Mucosa of gallbladder (tissue), 1 donor: ENCODE measurements around the gene SERPINA3. TPM values are rescaled to one million over a fixed set of nuclear protein-coding genes. Genes with fewer than 3 reads are reported as not detected.
"Not testable (repeated sequence)": the region's sequence is repeated elsewhere in the genome, so short reads cannot be mapped to it uniquely, and the experiment has no call there.

Source experiments
- DNase-seq: peaks from one replicate; pipeline ENCODE4 v3.0.0-alpha.2; 2020; ENCODE audit warnings: low spot score
- total RNA-seq: library from RNA; stranded (reverse); gene quantifications from one replicate; pipeline ENCODE4 v1.2.1, GENCODE V29; 2021
- donor health status: DM: no; HTN: no; CAD: no.

SERPINA3 gene
- total RNA-seq, 1 donor from 2014 or later: 101 TPM

DNA sequence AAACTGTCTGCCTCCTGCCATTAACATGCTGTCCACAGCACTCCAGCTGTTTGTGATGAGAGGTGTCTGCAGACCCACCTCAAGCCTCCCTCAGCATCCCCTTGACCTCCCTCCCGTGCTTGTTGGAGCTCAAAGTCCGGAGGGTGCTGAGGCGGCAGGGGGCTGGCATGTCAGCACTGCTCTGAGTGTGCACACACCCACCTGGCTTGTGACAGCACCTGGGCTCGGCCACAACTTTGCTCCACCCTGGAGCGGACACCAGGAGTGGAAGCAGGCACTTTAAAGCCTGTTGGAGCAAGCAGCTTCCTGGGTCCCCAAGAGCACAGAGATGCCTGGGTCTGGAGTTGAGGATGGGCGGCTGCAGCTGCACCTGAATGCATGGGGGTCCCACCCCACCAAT lies 20.9 kb downstream of the SERPINA3 start:
- peak; percentile 36 for DNase-seq

DNA sequence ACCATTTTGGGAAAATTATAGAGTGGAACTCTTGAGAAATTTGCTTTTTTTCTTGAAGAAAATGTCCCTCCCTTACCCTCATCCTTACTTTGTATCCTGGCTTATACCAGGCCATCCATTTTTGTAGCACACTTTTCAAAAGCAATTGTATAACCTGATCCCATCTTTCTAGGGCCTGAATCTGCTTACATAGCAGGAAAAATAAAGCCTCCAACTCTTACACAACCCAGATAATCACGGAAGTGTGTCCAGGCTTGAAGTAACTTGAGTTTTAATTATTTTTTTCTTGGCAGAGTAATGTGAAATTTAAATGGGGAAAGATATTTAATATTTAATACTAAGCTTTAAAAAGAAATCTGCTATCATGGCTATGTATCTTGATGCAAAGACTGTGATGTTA lies 23.0 kb downstream of the SERPINA3 start:
- no peak for DNase-seq

DNA sequence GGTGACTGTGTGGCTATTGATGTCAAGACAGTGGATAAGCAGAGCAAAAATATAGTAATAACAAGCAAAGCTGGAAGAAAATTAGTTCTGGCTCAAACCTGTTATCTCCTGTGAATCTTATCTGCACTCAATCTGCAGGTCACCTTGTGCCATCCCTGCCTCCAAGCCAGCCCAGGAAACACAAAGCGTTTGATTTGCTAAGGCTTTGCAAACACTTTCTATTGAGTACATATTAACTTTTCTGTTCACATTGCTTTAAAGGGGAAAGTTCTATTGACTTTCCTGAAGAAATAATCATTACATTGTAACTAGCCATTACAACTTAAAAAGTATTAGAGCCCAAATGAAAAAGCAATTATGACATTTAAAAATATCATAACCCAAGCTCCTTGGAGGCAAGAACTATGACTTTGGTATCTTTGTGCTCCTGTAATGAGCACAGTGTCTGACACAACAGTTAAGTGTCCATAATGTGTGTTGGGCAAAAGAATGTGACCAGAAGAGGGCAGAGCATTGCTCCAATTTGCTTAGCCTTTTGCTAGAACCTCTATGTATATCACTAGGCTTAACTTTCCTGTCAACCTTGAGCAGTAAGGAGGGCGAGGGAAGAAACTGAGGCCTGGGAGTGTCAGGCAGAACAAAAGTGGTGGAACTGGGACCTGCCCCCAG lies 24.7 kb downstream of the SERPINA3 start:
- DNase-seq: peak; percentile 51

DNA sequence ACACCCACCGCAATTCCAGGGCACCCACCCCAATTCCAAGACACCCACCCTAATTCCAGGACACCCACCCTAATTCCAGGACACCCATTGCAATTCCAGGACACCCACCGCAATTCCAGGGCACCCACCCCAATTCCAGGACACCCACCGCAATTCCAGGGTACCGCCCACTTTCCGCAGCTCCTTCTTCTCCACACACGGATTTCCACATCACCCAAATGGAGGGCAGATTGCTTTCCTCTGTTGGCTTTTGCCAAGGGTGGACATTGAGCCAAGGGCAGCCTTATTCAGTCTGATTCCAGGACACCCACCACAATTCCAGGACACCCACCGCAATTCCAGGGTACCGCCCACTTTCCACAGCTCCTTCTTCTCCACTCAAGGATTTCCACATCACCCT lies 25.6 kb downstream of the SERPINA3 start:
- not testable (repeated sequence) for DNase-seq

DNA sequence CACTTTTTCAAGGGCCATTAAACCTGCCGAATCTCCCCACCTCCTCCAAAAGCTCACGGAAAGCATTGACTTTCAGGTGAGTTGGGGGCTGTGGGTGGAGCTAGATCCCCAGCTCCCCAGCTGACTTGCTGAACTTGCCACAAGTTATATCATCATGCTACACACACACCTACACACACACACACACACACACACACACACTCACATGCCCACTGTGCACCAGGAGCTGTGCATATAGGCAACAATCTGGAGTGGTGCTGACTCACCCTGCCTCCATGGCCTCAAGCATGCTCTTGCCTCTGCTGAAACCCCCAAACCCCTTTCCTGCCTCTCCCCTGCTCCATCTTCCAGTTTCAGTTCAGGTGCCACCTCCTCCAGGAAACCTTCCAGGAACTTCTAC lies 26.1 kb downstream of the SERPINA3 start:
- DNase-seq: no peak

DNA sequence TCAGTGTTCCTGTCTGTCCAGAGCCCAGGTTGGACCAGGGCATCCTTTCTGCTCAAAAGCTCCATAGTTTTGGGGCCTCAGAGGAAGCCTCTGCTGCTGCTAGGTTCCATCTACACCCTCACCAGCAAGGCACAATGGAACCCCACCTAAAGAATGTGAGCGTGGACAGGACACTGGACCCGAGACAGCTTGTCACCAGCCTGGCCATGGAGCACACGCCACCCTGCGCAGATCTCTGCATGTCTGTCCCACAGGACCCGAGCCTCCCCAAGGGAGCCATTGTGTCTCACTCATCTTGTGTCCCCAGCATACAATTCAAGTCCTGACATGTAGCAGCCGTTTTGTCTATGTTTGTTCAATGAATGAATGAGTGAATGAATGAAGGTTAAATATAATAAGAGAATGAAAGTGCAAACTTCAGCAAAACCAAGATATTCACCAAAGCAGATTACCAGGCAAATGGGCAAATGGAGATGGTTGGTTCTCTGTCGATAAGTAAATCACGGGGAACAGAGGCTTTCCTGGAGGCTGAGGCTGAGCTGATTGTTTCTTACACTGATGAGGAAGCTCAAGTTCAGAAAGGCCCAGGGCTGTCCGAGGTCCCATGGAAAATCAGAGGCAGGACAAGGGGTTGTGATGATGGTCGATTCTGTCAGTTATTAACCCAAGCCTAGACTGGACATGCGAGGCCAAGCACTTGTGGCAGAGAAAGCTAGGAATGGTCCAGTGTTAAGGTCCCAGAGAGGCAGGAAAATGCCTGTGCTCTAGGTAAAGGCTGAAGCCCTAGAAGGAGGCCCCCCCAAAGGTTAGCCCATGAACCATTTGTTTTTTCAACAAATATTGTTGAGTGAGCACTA lies 27.0 kb downstream of the SERPINA3 start:
- no peak for DNase-seq

DNA sequence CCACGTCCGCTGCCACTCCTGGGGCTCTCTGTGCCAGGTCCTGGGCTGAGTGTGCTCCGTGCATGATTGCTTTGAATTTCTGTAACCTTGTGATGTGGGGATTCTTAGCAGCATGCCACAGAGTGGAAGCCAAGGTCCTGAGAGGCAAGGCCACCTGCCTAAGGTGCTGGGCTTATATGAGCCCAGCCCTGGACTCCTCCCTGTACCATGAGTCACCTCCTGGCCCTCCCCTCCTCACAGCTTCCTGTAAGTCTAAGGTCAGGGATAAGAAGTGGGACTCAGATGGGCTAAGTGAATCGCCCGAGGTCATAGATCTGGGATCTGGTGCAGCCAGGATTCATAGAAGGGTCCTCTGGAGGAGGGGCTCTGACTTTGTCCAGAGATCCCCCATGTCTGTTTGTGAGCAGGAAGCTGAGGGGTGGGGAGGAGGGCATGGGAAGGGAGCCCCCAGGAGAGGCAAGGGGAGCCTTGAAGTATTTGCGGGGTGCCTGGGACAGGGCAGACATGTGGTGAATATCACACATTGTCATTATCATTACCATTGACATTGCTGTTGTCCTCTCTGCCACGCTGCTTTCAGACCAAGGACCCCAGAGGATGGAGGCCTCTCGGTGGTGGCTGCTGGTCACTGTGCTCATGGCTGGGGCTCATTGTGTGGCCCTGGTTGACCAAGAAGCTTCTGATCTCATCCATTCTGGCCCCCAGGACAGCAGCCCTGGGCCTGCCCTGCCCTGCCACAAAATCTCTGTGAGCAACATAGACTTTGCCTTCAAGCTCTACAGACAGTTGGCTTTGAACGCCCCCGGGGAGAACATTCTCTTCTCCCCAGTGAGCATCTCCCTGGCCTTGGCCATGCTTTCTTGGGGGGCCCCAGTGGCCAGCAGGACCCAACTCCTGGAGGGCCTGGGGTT lies 28.8 kb downstream of the SERPINA3 start:
- no peak for DNase-seq

DNA sequence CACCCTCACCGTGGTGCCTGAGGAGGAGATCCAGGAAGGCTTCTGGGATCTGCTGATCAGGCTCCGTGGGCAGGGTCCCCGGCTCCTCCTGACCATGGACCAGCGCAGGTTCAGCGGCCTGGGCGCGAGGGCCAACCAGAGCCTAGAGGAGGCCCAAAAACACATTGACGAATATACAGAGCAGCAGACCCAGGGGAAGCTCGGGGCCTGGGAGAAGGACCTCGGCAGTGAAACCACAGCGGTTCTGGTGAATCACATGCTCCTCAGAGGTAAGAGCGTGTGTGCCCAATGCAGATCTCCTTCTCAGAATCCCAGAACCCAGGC lies 29.4 kb downstream of the SERPINA3 start:
- DNase-seq: no peak

DNA sequence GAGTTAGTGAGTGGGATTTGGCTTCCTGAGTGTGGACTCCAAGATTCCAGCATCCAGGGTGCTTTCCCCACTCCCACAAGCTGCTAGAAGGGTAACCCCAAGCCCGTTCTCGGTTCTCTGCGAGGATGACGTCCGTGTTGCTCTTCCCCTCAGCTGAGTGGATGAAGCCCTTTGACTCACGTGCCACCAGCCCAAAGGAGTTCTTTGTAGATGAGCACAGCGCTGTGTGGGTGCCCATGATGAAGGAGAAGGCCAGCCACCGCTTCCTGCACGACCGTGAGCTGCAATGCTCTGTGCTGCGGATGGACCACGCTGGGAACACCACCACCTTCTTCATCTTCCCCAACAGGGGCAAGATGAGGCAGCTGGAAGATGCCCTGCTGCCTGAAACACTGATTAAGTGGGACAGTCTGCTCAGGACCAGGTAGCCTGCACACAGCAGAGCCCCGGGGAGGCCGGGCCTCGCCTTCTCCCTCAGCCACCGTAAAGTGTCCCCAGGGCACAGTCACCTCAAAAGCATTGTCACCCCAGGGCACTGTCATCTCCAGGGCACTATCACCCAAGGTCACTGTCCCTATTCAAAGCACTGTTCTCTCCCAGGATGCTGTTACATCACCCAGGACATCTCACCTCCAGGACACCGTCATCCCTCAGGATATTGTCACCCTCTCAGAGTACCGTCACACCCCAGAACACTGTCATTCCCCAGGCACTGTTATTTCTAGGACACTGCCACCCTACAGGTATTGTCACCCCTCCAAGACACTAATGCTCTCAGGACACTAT lies 31.3 kb downstream of the SERPINA3 start:
- DNase-seq: no peak

DNA sequence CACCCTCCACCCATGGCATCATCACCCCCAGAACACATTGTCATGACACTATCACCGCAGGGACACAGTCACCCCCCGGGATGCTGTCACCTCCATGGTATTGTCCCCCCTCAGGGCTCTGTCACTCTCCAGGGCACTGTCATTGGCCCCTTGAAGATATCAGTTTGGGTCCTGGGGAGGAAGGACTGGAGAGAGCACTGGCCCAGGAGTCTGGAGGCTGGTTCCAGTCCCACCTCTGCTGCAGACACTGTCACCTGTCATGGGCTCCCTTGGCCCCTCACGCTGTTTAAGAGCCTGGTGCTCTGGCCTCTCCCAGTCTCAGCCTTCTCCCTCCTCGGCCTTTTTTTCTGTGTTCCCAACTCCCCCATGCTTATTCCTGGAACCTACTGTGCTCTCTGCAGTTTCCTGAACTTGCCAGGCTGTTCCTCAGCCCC lies 31.9 kb downstream of the SERPINA3 start:
- no peak for DNase-seq

DNA sequence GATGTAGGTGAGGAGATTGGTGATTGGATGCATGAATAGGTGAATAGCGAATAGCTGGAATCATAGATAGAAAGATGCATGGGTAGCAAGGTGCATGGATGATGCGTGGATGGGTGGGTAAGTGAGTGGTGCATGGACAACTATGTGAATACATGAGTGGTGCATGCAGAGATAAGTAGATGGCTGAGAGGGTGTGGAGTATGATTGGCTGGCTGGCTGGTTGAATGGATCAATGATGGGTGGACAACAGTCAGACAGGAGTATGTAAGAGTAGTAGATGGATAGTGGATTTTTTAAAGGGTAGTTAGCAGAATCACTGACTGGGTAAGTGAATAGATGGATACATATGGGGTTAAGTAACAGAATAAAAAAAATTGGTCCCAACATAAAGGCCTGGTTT lies 33.9 kb downstream of the SERPINA3 start:
- DNase-seq: no peak

DNA sequence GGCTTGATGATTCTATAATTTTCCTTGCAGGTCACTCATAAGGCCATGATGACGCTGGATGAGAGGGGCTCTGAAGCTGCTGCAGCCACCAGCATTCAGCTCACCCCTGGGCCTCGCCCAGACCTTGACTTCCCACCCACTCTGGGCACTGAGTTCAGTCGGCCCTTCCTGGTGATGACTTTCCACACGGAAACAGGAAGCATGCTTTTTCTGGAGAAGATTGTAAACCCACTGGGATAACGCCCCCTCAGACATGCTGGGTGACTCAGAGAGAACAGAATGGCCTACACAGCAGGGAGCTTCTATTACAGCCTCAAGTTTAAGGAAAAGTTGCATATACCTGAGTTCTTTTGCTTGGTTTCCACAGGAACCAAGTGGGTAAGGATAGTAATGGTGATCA lies 34.3 kb downstream of the SERPINA3 start:
- DNase-seq: no peak

DNA sequence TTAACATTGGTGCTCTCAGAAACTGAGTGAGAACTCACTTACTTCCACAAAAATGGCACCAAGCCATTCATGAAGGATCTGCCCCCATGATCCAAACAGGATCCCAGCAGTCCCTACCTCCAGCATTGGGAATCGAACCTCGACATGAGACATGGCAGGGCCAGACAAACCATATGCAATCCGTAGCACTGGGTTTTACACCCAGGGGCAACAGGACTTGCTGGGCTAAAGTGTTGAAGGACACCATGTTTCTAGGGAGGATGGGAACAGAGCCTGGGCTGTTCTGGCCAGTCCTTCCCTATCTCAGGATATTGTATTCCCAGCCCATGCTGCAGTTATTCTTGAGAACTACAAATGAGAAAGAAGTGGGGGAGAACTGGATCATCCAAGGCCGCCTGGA lies 36.6 kb downstream of the SERPINA3 start:
- no peak for DNase-seq

DNA sequence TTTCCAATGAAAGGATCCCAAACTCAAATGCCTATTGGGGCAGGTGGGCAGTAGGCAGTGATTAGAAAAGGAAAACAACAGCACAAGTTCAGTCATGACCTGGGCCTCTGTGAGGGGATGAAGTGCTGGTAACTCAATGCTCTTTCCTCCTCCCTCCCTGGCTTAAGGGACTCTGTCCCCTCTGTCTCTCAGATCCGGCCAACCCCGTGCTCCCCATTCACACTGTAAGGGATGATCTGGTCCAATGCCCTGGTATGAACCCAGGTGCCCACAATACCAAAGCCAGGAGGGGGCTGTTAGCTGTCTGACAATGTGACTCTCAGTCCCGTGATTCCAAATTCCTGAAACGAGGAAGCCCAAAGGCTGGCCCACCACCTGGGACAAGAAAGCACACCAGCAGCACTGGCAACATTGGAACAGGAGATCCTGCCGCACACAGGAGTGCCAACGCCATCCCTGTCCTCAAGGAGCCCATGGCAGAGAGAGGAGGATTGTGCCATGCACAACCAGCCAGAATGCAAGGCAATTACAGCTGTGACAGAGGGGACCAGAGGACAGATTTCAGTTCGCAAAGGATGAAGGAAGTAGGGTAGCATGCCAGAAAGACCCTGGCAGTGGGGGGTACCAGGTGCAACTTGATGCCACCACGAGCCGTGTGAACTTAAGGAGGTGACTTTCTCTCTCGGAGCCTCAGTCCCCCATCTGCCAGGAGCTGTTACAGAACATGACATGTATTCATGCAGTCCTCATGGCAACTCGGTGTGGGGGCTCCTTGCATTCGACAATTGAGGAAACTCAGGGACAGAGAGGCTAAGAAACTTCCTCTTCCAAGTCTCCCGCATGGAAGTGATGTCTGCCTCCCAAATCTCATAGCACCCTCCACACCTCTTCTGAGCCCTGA lies 37.6 kb downstream of the SERPINA3 start:
- DNase-seq: no peak

DNA sequence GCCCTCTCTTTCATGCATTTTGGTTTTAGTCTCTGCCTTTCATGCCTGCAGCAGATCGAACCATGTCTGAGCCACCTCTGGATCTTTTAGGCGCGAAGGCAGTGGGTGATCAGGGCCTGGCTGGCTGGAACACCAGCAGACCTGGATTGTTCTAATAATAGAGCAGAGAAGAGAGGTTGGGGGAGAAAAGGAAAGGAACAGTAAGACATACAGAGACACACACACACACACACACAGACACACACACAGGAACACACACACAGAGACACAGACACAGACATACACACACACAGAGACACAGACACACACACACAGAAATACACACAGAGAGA lies 38.2 kb downstream of the SERPINA3 start:
- DNase-seq: no peak

DNA sequence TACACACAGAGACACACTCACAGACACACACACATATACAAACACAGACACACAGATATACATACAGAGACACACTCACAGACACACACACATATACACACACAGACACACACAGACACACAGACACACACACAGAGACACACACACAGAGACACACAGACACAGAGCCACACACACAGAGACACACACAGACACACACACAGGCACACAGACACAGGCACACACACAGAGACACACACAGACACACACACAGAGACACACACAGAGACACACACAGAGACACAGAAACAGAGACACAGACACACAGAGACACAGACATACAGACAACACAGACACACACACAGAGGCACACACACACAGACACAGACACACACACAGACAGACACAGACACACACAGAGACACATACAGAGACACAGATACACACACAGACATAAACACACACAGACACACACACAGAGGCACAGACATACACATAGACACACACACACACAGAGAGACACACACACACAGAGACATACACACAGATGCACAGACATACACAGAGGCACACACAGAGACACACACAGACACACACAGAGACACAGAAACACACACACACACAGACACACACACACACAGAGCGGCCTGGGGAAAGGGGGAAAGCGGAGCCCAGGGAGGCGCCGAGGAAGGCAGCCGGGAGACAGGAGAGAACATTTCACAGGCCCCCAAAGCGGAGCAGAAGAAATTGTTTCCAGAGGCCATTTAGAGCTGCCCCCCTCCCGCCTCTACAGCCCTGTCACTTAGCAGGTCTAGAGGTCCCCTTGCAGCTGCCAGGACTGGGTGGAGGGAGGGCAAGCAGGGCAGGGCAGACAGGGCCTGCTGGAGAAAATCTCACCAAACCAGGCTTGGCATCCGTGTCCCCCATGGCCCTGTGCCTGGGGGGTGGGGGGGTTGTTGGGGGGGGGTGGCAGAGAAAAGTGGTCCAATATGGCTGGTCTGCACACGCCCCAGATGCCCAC lies 38.9 kb downstream of the SERPINA3 start:
- DNase-seq: no peak

DNA sequence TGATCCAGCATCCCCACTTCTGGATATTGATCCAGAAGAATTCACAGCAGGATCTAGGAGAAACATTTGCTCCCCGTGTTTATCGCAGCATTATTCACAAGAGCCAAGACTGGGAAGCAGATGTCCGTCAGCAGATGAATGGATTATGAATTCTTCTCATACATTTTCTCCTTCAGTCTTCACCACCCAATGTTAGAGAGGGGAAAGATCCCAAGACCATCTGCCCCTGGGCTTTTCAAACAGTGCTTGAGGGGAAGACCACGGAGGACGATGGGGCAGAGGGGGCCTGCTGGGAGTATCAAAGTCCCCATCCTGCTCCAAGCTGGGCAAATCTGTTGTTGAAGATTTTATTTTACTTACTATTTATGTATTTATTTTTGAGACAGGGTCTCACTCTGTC lies 41.1 kb downstream of the SERPINA3 start:
- no peak for DNase-seq

DNA sequence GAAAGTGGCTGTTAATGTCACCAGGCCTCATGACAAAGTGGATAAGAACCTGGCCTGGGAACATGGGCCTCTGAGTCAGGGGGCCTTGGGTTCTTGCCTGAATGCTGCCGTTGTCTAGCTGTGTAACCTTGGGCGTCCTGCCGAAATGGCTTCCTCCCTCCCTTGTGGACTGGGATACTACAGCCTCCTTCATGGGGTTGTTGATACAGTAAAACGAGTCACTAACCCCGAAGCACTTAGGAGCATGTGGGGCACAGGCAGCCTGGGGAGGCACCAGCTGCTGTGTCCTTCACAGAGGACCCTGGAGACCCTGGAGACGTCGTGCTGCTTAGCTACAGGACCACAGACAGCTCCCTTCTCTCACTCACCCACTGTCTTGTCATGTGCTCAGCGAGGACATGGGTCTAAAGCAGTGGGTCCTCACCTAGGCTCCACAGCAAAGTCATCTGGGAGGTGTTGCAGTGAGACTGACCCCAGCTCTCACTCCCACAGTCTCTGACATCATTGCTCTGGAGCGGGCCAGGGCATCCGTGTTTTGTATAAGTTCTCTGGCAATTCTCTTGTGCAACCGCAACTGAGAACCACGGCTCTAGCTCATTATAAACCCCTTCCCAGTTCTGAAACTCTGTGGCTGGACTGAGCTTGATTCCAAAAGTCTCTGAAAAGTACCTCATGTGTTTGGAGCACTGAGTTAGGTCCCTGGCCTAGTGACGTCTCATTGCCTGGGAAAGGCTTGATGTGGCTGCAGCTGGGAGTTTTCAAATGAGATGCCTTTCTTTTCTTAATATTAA lies 42.1 kb downstream of the SERPINA3 start:
- DNase-seq: no peak
